NB4 (cell line): Measurements from ENCODE around the gene IL21R.

Experiments
- POLR2A ChIP-seq: IDR thresholded peaks from 2 replicates; pipeline ENCODE4 v1.6.1; 2011; ENCODE audit warnings: mild to moderate bottlenecking; ENCODE audit not compliant: insufficient read length; ENCODE audit errors: extremely low read depth
- TF ChIP-seq, protein P1 (sequence below): IDR thresholded peaks from one replicate; pipeline ENCODE4 v1.5.1; 2012; ENCODE audit warnings: low read depth, low read length

DNA sequence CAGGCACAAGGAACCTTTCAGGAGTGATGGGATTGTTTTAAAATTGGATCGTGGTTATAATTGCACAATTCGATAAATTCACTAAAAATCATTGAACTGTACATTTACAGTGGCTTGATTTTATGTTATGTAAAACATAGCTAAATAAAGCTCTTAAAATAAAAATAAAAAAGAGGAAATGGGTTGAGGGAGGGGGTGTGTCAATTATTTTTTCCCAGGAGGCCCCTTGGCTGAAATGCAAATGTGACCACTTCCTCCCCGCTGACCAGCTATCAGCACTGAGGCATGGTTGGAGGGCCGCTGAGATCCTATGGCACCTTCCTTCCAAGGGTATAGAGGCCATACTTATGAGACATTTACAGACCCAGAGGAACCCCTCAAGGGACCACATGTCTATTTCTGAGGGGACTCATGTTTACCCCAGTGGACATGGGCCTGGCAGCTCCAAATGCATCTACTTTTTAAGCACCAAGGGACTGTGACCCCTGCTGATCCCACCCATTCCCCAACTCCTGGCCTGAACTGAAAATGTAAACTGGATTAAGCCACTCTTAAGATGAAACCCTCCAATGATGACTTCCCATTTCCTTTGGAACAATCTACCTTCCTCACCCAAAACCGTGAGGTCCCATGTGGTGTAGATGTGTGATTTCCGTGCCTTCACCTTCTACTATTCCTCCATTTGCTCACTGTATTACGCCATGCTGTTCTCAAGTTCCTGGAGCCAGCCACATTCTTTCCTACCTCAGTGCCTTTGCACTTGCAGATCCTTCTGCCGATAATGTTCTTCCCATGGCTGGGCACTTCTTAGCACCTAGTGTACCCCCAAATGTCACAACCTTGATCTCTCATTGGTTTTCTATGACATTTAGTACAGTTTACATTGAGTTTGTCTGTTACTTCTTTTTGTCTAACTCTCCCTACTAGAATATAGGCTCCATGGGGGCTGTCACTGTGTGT lies 2.8 kb upstream of the IL21R start:
- TF ChIP-seq, protein P1, sequence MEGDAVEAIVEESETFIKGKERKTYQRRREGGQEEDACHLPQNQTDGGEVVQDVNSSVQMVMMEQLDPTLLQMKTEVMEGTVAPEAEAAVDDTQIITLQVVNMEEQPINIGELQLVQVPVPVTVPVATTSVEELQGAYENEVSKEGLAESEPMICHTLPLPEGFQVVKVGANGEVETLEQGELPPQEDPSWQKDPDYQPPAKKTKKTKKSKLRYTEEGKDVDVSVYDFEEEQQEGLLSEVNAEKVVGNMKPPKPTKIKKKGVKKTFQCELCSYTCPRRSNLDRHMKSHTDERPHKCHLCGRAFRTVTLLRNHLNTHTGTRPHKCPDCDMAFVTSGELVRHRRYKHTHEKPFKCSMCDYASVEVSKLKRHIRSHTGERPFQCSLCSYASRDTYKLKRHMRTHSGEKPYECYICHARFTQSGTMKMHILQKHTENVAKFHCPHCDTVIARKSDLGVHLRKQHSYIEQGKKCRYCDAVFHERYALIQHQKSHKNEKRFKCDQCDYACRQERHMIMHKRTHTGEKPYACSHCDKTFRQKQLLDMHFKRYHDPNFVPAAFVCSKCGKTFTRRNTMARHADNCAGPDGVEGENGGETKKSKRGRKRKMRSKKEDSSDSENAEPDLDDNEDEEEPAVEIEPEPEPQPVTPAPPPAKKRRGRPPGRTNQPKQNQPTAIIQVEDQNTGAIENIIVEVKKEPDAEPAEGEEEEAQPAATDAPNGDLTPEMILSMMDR, result no peak
- no peak for TF ChIP-seq POLR2A
